HG03571 (cell line): Measurements from ENCODE around the gene UBE4B.
"Not testable (repeated sequence)": the region's sequence is repeated elsewhere in the genome, so short reads cannot be mapped to it uniquely, and the experiment has no call there.

ENCODE experiments used
- ATAC-seq: cut with Tn5 transposase; IDR thresholded peaks from one replicate; pipeline ENCODE4 v1.9.1; 2021; ENCODE audit not compliant: unreplicated experiment

Gene UBE4B

GRCh38 chr1:10070206-10070605 lies 37.4 kb downstream of the UBE4B start:
- ATAC-seq, result no peak

GRCh38 chr1:10071640-10072039 lies 38.9 kb downstream of the UBE4B start:
- no peak for ATAC-seq

DNA sequence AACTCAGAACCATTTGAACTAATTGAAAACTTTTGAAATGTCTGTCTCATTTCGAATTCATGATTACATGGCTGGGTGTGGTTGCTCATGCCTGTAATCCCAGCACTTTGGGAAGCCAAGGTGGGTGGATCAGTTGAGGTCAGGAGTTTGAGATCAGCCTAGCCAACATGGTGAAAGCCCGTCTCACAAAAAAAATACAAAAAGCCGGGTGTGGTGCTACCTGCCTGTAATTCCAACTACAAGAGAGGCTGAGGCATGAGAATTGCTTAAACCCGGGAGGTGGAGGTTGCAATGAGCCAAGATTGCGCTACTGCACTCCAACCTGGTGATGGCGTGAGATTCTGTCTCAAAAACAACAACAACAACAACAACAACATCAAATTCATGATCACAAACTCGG lies 40.6 kb downstream of the UBE4B start:
- ATAC-seq, result not testable (repeated sequence)

DNA sequence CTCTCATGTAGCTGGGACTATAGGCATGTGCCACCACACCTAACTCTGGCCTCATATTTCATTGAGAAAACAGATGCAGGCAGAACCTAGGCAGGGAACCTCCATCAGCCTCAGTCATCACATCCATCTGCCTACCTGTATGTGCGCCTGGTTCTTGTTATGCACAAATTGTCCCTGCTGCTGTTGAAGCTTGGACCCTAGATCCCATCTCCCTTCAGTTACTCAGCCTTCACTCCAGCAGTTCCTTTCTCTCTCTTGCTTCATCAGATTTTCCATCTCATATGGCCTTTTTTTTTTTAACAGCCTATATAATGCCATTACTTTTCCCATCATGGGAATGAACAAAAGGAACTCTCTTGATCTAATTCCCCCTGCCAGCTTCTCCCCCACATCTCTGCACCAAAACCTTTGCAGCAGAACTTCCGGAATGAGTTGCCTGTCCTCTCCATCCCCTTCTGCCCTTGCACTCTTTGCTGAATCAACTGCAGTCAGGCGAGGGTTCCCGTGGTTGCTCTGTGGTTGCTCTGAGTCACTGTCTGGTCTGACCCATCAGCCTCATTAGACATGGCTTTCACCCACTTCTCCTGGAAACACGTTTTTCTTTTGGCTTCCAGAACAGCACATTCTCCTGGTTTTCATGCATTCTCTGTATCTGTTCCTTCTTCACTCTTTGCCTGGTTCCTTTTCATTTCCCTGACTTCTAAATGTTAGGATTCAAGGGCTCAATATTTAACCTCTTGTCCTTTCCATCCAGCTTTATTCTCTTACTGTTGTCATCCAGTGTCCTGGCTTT lies 41.5 kb downstream of the UBE4B start:
- no peak for ATAC-seq

DNA sequence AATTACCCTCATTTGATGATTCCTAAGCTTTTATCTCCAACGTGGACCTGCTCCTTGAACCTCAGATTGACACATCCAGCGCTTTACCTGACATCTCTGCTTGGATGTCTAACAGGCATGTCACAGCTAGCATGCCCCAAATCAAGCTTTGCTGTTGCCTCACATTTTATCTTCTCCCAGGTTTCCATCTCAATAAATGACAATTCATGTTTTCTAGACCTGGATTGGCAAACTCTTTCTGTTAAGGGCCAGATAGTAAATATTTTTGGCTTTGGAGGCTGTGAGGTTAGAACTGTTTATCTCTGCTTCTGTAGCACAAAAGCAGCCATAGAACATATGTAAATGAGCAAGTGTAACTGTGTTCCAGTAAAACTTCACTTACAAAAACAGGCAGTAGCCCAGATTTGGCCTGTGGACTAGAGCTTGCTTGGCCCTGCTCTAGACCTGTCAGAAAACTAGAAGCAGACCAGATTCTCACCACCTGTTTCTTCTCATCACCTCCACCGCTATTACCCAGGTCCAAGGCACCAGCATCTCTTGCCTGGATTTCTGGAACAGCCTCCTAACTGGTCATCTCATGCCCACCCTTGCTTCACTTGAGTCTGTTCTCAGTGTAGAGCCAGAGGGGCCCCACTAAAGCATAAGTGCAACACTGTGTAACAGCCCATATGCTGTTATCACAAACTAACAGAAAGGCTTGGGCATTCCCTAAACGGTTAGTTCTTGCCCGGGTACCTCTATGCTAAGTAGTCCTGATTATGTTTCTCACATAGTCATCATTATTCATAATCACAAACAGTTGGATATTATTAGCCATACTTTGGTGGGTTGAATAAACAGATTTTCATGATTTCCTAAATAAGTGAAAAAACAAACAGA lies 42.3 kb downstream of the UBE4B start:
- no peak for ATAC-seq

DNA sequence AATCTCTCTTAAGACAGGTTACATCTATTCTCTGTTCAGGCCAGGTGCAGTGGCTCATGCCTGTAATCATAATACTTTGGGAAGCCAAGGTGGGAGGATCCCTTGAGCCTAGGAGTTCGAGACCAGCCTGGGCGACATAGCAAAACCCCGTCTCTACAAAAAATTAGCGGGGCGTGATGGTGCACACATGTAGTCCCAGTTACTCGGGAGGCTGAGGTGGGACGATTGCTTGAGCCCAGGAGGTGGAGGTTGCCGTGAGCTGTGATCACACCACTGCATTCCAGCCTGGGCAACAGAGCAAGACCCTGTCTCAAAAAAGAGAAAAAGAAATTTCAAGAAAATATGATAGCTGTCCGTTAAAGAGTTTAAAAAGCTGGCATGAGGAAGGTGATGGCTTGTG lies 43.0 kb downstream of the UBE4B start:
- no peak for ATAC-seq

DNA sequence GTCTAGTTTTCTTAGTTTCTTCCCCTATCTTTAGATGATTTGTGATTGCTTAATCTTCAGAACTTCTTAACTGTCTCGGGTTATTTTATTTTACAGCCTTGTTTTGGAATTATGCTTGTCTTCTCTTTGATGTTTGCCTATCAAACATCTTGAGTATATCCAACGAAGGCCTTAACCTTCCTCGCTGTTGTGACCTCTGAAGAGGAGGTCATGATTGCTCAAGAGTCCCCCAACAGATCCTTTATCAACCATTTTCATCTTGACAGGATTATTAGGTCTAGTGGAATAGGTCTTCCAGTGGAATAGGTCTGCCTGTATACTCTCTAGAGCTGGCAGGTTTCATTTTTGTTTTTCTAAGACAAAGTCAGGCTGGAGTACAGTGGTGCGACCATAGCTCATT lies 45.7 kb downstream of the UBE4B start:
- ATAC-seq, result no peak

GRCh38 chr1:10080523-10080922 lies 47.8 kb downstream of the UBE4B start:
- ATAC-seq, result no peak

- ATAC-seq, result no peak
Measured at GRCh38 chr1:10082785-10083479, 50.2 kb downstream of the UBE4B start.

GRCh38 chr1:10084045-10084444 lies 51.3 kb downstream of the UBE4B start:
- ATAC-seq, result no peak

DNA sequence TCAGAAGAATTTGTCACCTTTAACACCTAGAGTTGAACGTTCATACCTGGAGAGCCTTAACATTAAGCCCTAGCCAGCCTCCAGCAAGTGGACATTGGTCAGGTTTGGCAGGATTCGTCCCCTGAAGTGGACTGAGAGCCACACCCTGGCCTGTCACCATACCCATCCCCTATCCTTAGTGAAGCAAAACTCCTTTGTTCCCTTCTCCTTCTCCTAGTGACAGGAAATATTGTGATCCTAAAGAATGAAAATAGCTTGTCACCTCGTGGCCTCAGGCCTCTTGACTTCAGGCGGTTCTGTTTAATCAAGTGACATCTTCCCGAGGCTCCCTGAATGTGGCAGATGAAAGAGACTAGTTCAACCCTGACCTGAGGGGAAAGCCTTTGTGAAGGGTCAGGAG lies 52.3 kb downstream of the UBE4B start:
- ATAC-seq, result no peak

DNA sequence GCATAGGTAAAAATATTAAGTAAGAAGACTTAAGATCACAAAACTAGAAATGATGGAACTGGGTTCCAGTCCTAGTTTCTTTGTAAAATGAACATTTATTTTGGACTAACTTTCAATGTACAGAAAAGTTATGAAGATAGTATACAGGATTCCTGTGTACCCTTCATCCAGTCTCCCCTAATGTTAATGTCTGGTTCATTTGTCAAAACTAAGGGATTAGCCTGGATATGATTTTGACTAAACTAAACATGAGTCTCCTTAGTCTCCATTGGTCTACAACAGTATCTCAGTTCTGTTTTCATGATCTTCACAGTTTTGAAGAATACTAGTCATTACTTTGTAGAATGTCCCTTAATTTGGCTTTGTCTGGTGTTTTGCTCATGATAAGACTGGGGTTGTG lies 54.5 kb downstream of the UBE4B start:
- no peak for ATAC-seq

DNA sequence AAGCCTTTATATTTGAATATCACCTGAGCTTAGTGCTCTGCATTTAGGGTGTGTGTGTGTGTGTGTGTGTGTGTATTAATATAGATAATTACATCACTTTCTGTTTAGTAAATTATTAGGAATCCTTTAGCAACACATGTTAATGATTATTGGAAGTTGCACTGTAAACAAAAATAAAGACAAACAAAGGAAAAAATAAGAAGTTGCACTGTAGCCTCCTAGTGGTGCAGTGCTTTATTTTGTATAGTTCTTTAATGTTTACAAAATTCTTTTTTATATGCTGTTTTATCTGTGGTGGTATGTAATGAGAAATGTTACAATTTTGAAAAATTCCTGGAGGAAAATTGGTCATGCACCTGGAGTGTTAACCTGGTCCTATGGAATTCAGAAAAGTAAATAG lies 69.2 kb downstream of the UBE4B start:
- ATAC-seq, result no peak

DNA sequence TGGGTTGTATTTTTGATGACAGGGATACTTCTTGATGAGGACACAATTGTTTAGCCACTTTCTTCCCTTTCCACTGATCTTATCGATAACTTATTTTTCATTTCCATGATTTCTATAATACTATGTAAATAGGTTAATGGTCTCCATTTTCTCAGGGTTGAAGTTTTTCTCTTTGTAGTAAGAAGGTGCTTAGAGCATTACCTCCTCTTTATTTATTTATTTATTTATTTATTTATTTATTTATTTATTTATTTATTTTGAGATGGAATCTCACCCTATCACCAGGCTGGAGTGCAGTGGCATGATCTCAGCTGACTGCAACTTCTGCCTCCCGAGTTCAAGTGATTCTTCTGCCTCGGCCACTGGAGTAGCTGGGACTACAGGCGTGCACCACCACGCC lies 70.4 kb downstream of the UBE4B start:
- no peak for ATAC-seq

DNA sequence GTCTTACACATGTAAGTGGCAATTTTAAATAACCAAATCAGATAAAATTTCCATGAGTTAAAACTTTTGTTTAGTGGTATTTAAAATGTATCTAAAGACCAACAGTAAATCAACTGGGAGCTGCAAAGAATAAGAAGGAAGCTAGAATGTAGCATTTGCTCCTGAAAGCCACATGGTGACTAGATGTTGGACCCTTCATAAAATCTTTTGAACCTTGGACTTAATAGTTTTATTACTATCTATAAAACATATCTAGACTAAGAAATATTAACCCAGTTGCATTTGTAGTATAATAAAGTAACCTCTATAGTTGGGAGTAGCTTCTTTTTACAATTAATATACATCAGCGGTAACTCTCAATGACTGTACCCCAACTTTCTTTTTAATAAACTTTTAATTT lies 72.1 kb downstream of the UBE4B start:
- no peak for ATAC-seq

DNA sequence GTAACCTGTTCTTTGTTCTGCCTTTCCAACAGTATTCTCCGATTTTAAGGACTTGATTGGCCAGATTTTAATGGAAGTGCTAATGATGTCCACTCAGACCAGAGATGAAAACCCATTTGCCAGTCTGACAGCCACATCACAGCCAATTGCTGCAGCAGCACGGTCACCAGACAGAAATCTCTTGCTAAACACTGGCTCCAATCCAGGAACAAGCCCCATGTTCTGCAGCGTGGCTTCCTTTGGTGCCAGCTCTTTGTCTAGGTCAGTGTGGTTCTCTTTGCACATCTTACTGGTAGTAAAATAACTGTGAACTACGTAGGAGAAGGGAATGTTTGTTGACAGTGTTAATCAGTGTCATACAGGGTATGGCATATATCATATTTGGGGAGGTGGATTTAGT lies 72.7 kb downstream of the UBE4B start:
- ATAC-seq, result no peak

DNA sequence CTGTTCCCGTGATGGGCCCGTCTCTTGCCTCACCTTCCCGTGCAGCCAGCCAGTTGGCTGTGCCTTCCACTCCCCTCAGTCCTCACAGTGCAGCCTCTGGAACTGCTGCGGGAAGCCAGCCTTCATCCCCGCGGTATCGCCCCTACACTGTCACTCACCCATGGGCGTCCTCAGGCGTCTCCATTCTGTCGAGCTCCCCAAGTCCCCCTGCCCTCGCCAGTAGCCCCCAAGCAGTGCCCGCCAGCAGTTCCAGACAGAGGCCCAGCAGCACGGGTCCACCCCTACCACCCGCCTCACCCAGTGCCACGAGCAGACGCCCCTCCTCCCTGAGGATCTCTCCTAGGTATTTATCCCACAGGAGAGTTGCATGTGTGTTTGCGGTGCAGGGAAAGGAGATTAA lies 73.5 kb downstream of the UBE4B start:
- ATAC-seq, result no peak

GRCh38 chr1:10106756-10107475 lies 74.2 kb downstream of the UBE4B start:
- no peak for ATAC-seq

- not testable (repeated sequence) for ATAC-seq
Measured at GRCh38 chr1:10107476-10107847, 74.7 kb downstream of the UBE4B start.

DNA sequence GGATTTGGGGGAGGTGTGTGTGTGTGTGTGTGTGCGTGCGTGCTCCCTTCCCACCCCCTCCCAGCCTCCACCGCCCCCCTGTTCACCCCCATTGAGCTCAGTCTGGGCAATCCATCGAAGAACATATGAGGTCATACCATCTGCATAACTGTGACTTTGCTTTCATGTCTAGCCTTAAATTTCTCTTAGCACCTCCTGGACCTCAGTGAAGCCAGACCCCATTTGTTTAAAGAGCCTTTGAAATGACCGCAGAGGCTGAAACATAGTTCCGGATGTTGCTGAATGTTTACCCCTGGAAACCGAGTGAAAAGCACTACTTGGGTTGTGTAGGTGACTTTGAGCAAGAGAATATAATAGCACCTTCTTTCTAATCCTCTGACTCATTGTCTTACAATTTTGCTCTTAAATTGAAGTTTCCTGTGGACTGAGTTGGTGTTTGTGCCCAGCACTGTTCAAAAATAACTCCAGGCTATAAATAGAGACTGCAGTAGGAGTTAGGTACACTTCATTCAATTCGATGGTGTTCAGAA lies 75.4 kb downstream of the UBE4B start:
- ATAC-seq, result no peak
